HG02885 (cell line): ENCODE data around the gene KRTAP12-1.
"Not testable (repeated sequence)": the region's sequence is repeated elsewhere in the genome, so short reads cannot be mapped to it uniquely, and the experiment has no call there.

Experiments
- ATAC-seq: cut with Tn5 transposase; IDR thresholded peaks from one replicate; pipeline ENCODE4 v1.9.1; 2021; ENCODE audit warnings: mild to moderate bottlenecking; ENCODE audit not compliant: unreplicated experiment, poor library complexity

Gene KRTAP12-1

GRCh38 chr21:44700101-44701022 lies 18.4 kb upstream of the KRTAP12-1 start:
- ATAC-seq = no peak

- no peak for ATAC-seq
These were observed 17.6 kb upstream of the KRTAP12-1 start for GRCh38 chr21:44699502-44700001.

GRCh38 chr21:44697811-44698734 lies 16.1 kb upstream of the KRTAP12-1 start:
- no peak for ATAC-seq

GRCh38 chr21:44697172-44697810 lies 15.3 kb upstream of the KRTAP12-1 start, which contains the start of gene KRTAP10-12:
Gene KRTAP10-12, plus strand, starts transcription at chr21:44697172. Its CDS starts 30 bp downstream, at chr21:44697202.
- not testable (repeated sequence) for ATAC-seq

- no peak for ATAC-seq
These were observed 14.6 kb upstream of the KRTAP12-1 start for GRCh38 chr21:44696572-44696971.

GRCh38 chr21:44695641-44696040 lies 13.7 kb upstream of the KRTAP12-1 start:
- no peak for ATAC-seq

- ATAC-seq = no peak
These were observed 13.2 kb upstream of the KRTAP12-1 start for GRCh38 chr21:44695184-44695583.

- no peak for ATAC-seq
These were observed 12.8 kb upstream of the KRTAP12-1 start for GRCh38 chr21:44694776-44695175.

GRCh38 chr21:44692798-44693512 lies 11.0 kb upstream of the KRTAP12-1 start:
- ATAC-seq = no peak

- ATAC-seq = no peak
These were observed 9.7 kb upstream of the KRTAP12-1 start for GRCh38 chr21:44691686-44692085.

- not testable (repeated sequence) for ATAC-seq
These were observed 7.8 kb upstream of the KRTAP12-1 start for GRCh38 chr21:44689740-44690139.

- no peak for ATAC-seq
These were observed 5.7 kb upstream of the KRTAP12-1 start for GRCh38 chr21:44687671-44688070.

- no peak for ATAC-seq
These were observed 5.0 kb upstream of the KRTAP12-1 start for GRCh38 chr21:44686843-44687561.

- no peak for ATAC-seq
These were observed 4.2 kb upstream of the KRTAP12-1 start for GRCh38 chr21:44686000-44686781.

GRCh38 chr21:44685050-44685449 lies 3.1 kb upstream of the KRTAP12-1 start:
- ATAC-seq = not testable (repeated sequence)

- ATAC-seq = no peak
These were observed 2.5 kb upstream of the KRTAP12-1 start for GRCh38 chr21:44684483-44684882.

- no peak for ATAC-seq
These were observed 2.1 kb upstream of the KRTAP12-1 start for GRCh38 chr21:44684077-44684476.

- ATAC-seq = no peak
These were observed 703 bp upstream of the KRTAP12-1 start for GRCh38 chr21:44682580-44683151.
